Measurements from ENCODE around the gene SLC22A17.
"Not testable (repeated sequence)": the region's sequence is repeated elsewhere in the genome, so short reads cannot be mapped to it uniquely, and the experiment has no call there.

SLC22A17 gene

GRCh38 chr14:23345987-23346692, 6.5 kb downstream of the SLC22A17 start:
- no peak for DNase-seq (ENCODE audit: low read depth in 4 of 4, low spot score in 1 of 4)

GRCh38 chr14:23344481-23344880, 8.2 kb downstream of the SLC22A17 start:
- no peak for DNase-seq (ENCODE audit: low read depth in 4 of 4, low spot score in 1 of 4)

- no peak for DNase-seq (ENCODE audit: low read depth in 4 of 4, low spot score in 1 of 4)
Observed at GRCh38 chr14:23339506-23340268, 13.0 kb downstream of the SLC22A17 start.

GRCh38 chr14:23335623-23336022, 17.1 kb downstream of the SLC22A17 start:
- no peak for DNase-seq (ENCODE audit: low read depth in 4 of 4, low spot score in 1 of 4)

- peak; percentile 32 to 57 (median 45) for DNase-seq (ENCODE audit: low read depth in 4 of 4, low spot score in 1 of 4)
Observed at GRCh38 chr14:23327947-23328744, 24.5 kb downstream of the SLC22A17 start.

GRCh38 chr14:23326491-23327332, 26.0 kb downstream of the SLC22A17 start:
- no peak for DNase-seq (ENCODE audit: low read depth in 4 of 4, low spot score in 1 of 4)

- DNase-seq (ENCODE audit: low read depth in 4 of 4, low spot score in 1 of 4) = not testable (repeated sequence)
Observed at GRCh38 chr14:23325746-23326145, 26.9 kb downstream of the SLC22A17 start.

GRCh38 chr14:23324993-23325392, 27.7 kb downstream of the SLC22A17 start:
- no peak for DNase-seq (ENCODE audit: low read depth in 4 of 4, low spot score in 1 of 4)

GRCh38 chr14:23324455-23324846, 28.2 kb downstream of the SLC22A17 start:
- no peak for DNase-seq (ENCODE audit: low read depth in 4 of 4, low spot score in 1 of 4)

- no peak for DNase-seq (ENCODE audit: low read depth in 4 of 4, low spot score in 1 of 4)
Observed at GRCh38 chr14:23323838-23324454, 28.7 kb downstream of the SLC22A17 start.

- DNase-seq (ENCODE audit: low read depth in 4 of 4, low spot score in 1 of 4) = no peak
Observed at GRCh38 chr14:23322568-23323517, 29.8 kb downstream of the SLC22A17 start.

GRCh38 chr14:23321572-23322547, 30.8 kb downstream of the SLC22A17 start:
- DNase-seq (ENCODE audit: low read depth in 4 of 4, low spot score in 1 of 4) = peak in 2 of 4 experiments; percentile 23 to 50

GRCh38 chr14:23320584-23321571, 31.8 kb downstream of the SLC22A17 start, which contains the start of gene PABPN1:
PABPN1 (plus strand) TSS chr14:23321457; CDS start chr14:23321470, 13 bp downstream.
- DNase-seq (ENCODE audit: low read depth in 4 of 4, low spot score in 1 of 4) = peak; percentile 84 to 95 (median 90)

GRCh38 chr14:23319746-23320583, 32.7 kb downstream of the SLC22A17 start:
- DNase-seq (ENCODE audit: low read depth in 4 of 4, low spot score in 1 of 4) = no peak

- no peak for DNase-seq (ENCODE audit: low read depth in 4 of 4, low spot score in 1 of 4)
Observed at GRCh38 chr14:23316300-23316699, 36.4 kb downstream of the SLC22A17 start.

- no peak for DNase-seq (ENCODE audit: low read depth in 4 of 4, low spot score in 1 of 4)
Observed at GRCh38 chr14:23310546-23310945, 42.1 kb downstream of the SLC22A17 start.

Measured in stimulated activated CD4-positive, alpha-beta T cell treated with anti-CD3 and anti-CD28 coated beads, Interleukin-1b, Interleukin-23, amount 100 ng/mL, for 24 hours (primary cell).